GM18858 (cell line): ENCODE data around the gene BBOX1.
"Not testable (repeated sequence)": the region's sequence is repeated elsewhere in the genome, so short reads cannot be mapped to it uniquely, and the experiment has no call there.

ENCODE experiments used
- ATAC-seq: cut with Tn5 transposase; IDR thresholded peaks from one replicate; pipeline ENCODE4 v1.9.1; 2021; ENCODE audit not compliant: unreplicated experiment

The BBOX1 gene

GRCh38 chr11:27083782-27084181 lies 43.2 kb downstream of the BBOX1 start:
- no peak for ATAC-seq

- ATAC-seq, result no peak
These were observed 43.9 kb downstream of the BBOX1 start for GRCh38 chr11:27084518-27084917.

DNA sequence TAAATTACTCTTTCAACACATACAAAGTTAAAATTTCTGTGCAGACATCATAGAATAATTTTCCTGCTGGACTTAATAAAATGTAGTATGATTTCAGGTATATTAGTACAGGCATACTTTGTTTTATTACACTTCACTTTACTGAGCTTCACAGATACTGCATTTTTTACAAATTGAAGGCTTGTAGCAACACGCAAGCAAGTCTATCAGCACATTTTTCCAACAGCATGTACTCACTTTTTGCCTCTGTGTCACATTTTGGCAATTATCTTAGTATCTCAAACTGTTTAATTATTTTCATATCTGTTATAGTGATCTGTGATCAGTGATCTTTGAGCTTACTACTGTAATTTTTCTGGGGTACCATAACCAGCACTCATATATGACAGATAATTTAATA lies 44.5 kb downstream of the BBOX1 start:
- no peak for ATAC-seq

DNA sequence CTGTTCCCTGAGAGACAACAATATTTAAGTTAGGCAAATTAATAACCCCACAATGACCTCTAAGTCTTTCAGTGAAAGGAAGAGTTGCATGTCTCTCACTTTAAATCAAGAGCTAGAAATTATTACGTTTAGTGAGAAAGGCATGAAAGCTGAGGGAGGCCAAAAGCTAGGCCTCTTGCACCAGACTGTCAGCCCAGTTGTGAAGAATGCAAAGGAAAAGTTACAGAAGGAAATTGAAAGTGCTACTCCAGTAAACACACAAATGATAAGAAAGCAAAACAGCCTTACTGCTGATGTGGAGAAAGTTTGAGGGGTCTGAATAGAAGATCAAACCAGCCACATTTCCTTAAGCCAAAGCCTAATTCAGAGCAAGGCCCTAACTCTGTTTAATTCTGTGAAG lies 45.0 kb downstream of the BBOX1 start:
- no peak for ATAC-seq

- no peak for ATAC-seq
These were observed 46.8 kb downstream of the BBOX1 start for GRCh38 chr11:27087432-27087831.

GRCh38 chr11:27088353-27088752 lies 47.7 kb downstream of the BBOX1 start:
- ATAC-seq, result no peak

GRCh38 chr11:27089746-27090145 lies 49.1 kb downstream of the BBOX1 start:
- ATAC-seq, result no peak

DNA sequence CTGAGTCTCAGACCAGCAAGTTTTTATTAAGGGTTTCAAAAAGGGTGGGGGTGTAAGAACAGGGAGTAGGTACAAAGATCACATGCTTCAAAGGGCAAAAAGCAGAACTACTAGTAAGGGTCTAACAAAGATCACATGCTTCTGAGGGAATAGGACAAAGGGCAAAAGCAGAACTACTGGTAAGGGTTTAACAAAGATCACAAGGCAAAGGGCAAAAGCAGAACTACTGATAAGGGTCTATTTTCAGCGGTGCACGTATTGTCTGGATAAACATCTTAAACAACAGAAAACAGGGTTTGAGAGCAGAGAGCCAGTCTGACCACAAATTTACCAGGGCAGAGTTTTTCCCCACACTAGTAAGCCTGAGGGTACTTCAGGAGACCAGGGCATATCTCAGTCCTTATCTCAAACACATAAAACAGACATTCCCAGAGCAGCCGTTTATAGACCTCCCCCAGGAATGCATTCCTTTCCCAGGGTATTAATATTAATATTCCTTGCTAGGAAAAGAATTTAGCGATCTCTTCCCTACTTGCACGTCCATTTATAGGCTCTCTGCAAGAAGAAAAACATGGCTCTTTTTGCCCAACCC lies 49.8 kb downstream of the BBOX1 start:
- not testable (repeated sequence) for ATAC-seq

DNA sequence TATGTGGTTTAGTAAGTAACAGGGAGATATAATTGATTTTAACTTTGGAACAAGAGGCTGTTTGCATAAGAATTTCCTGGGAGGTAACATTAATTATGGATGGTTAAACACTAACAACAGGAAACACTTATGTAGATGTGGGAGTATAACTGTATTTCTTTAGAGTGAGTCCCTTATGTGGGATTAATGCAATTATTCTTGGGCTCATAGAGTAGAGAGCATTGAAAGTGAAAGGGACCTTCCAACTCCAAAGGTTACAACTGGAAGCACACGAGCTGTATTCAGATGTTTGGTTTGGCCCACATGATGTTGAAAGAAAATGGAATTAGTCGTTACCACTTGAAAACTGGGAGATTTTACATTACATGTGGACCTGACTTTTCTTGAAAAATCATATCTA lies 53.5 kb downstream of the BBOX1 start:
- no peak for ATAC-seq

- no peak for ATAC-seq
These were observed 54.4 kb downstream of the BBOX1 start for GRCh38 chr11:27095059-27095458.

- ATAC-seq, result no peak
These were observed 55.3 kb downstream of the BBOX1 start for GRCh38 chr11:27095887-27096286.

- no peak for ATAC-seq
These were observed 56.9 kb downstream of the BBOX1 start for GRCh38 chr11:27097551-27097950.

DNA sequence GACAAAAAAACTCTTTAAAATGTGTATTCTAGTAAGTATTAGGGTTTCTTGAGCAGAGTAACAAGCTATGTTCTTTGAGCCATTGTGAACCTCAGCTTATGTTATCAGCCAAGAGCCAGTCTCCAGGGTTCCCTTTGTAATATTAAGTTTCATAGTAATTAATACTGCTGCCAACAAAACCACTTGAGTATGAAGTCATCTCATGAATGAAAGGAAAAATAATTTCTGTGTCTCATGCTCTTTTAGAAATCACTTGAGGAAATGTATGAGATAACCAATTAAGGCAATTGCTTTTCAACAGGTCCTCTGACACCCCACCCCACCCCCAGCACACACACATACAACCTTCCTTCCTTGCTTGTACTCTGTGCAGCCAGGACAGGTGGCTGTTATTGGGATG lies 59.9 kb downstream of the BBOX1 start:
- no peak for ATAC-seq

- no peak for ATAC-seq
These were observed 66.9 kb downstream of the BBOX1 start for GRCh38 chr11:27107548-27107947.

DNA sequence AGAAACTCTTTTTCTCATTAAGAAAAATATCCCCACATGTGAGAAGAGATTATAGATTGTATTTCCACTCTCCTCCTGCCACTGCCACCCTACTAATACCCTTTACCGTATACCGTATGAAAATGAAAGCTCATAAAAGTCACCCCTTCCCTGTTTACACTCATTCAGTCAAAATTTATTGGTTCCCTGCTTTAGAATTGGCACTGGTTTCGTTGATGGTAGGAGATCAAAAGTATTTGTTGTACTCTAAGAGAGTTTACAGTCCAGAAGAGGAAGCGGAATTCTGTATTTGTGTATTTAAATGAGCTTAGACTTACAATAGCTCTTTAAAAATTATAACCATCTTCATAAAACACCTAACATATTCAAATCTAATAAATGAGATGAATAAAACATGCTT lies 68.2 kb downstream of the BBOX1 start:
- no peak for ATAC-seq

DNA sequence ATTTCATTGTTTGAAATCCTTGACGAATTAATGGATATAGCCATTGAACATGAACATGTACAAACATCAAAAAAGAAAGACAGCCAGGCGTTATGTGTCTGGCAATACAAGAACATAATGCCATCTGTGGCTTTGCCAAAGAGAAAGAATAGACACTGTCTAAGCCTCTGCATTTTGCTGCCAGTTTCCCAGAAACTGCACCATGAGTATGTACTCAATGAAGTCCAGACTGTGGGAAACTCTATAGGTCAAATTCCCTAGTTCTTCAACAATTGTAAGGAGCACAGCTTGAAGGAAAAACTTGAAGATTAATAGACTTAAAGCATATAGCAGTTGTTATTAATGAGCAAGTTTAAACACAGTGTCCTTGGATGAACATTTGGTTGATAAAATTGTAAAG lies 71.3 kb downstream of the BBOX1 start:
- no peak for ATAC-seq

DNA sequence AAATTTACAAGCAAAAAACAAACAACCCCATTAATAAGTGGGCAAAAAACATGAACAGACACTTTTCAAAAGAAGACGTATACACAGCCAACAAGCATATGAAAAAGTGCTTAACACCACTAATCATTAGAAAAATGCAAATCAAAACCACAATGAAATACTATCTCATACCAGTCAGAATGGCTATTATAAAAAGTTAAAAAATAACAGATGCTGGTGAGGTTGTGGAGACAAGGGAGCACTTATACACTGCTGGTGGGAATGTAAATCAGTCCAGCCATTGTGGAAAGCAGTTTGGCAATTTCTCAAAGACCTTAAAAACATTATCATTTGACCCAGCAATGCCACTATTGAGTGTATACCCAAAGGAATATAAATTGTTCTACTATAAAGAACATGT lies 72.3 kb downstream of the BBOX1 start:
- ATAC-seq, result no peak

- no peak for ATAC-seq
These were observed 74.5 kb downstream of the BBOX1 start for GRCh38 chr11:27115051-27115650.

- ATAC-seq, result no peak
These were observed 76.1 kb downstream of the BBOX1 start for GRCh38 chr11:27116684-27117083.

DNA sequence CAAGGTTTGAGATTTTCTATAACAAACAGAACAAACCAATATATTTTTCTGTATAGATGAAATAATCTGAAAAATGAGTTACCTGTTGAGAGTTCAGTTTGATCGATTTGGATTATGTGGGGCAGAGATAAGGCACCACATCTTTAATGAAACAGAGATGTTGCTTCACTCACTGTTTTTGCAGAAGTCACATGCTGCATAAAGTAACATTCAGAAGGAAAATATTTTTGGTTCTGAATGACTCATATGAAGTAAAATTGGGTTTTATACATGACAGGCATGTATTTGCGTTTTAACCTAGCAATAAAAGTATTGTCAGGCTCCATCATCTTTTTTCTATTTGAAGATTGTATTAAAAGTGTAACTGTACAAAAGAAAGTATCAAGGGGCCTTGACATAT lies 77.8 kb downstream of the BBOX1 start:
- ATAC-seq, result no peak

GRCh38 chr11:27118949-27119348 lies 78.3 kb downstream of the BBOX1 start:
- no peak for ATAC-seq

GRCh38 chr11:27119396-27119795 lies 78.8 kb downstream of the BBOX1 start:
- ATAC-seq, result no peak

DNA sequence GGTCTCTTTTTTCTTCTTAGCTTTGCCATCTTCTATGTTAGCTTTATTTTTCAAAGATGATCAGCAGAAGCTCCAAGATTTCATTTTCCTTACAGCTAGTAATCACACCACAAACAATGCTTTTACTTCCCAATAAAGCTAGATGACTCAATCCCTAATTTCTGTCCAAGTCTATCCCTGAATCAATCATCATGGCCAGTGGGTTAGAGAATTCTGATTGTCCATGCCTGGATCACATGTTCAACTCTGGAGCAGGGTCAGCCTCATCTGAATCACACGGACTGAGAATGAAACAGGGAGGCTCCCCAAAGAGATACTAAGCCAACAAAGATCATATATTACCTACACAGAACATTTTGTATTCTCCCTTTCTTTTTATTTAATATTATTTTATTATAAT lies 79.6 kb downstream of the BBOX1 start:
- ATAC-seq, result no peak
